Ovary (tissue), 9 donors: ENCODE measurements around the gene EFNB3. TPM values are rescaled to one million over a fixed set of nuclear protein-coding genes. Genes with fewer than 3 reads are reported as not detected.

Experiments used
- DNase-seq, 5 donors: peaks; one replicate each; pipeline ENCODE4 v3.0.0-alpha.2; 2019 to 2020
- H3K27ac ChIP-seq, 2 donors: fragments of 200-600 bp; one replicate each; pipeline versions ENCODE4 v1.5.1 to v1.8.0; 2019 to 2022
- H3K27me3 ChIP-seq: fragments of 200-600 bp; one replicate; pipeline ENCODE4 v1.8.0; 2022
- H3K36me3 ChIP-seq: fragments of 200-600 bp; sonication (generic); one replicate; pipeline ENCODE4 v1.5.1; 2019
- H3K4me1 ChIP-seq: one replicate; pipeline ENCODE4 v1.8.1; 2013; ENCODE audit warnings: mild to moderate bottlenecking, moderate library complexity; ENCODE audit not compliant: insufficient read depth
- H3K4me3 ChIP-seq: fragments of 200-600 bp; sonication (generic); one replicate; pipeline ENCODE4 v1.5.1; 2017
- H3K9me3 ChIP-seq, 2 donors: fragments of 200-600 bp in 1 of 2; sonication (generic) in 1 of 2; one replicate each; pipeline versions ENCODE4 v1.5.1 to v1.8.1; 2013 to 2019; ENCODE audit warnings: mild to moderate bottlenecking in 1 of 2, moderate library complexity in 1 of 2
- CTCF ChIP-seq, 3 donors: fragments of 450-650 bp in 2 of 3; fragments of 200-600 bp in 1 of 3; IDR thresholded peaks; one replicate each; pipeline versions ENCODE4 v1.5.1 to v1.8.0; 2016 to 2022; ENCODE audit warnings: antibody characterized with exemption in 3 of 3, mild to moderate bottlenecking in 1 of 3
- EP300 ChIP-seq: sonication (generic); formaldehyde crosslinking; IDR thresholded peaks from one replicate; pipeline ENCODE4 v1.6.1; 2017; ENCODE audit warnings: antibody characterized with exemption
- POLR2A ChIP-seq: fragments of 450-650 bp; IDR thresholded peaks from one replicate; pipeline ENCODE4 v1.6.1; 2017; ENCODE audit warnings: antibody characterized with exemption, mild to moderate bottlenecking, moderate library complexity
- WGBS, 3 donors: extraction: QIAGEN DNeasy Blood & Tissue Kit in 1 of 3; methylation state at CpG; one replicate each; pipeline versions ENCODE4 v1.1.5 to v1.1.7; 2013 to 2017; 5-methylcytosine and 5-hydroxymethylcytosine counted together
- intact Hi-C, 4 donors: fragments of 100-400 bp; cut with DNase I; formaldehyde crosslinking; loops; one replicate each; pipeline versions ENCODE4 v1.11.0 to v1.15.1; 2022 to 2023
- polyA plus RNA-seq, 2 donors: library from polyadenylated mRNA; stranded (reverse); fragments of 200-250 nt in 1 of 2; fragments of 350-450 nt in 1 of 2; fragmentation: Illumina TruSeq in 1 of 2; extraction: RNeasy Lipid Tissue Mini Kit (QIAGEN cat#74804) in 1 of 2; gene quantifications; one replicate each; pipeline ENCODE4 v1.2.3, GENCODE V29; 2013 to 2014
- total RNA-seq, 7 donors: library from RNA; depleted of rRNA in 2 of 7; stranded (reverse); fragments of >200 nt in 2 of 7; fragmentation: NEBNext Ultra II Directional in 3 of 7; extraction: Animal tissue kit (Norgen Biotek cat#: 25700) in 3 of 7; gene quantifications; one replicate each; pipeline versions ENCODE4 v1.1.0 to v1.2.4, GENCODE V29; 2016 to 2023
- donor health status: DM: no; HTN: no; CAD: no; lungs with moderate emphysema.
- donor health status: DM: no; HTN: no; CAD: no.
- donor health status: Bipolar disorder and iron deficiency.
- donor health status: DM: yes; HTN: yes; CAD: no.
- donor health status: DM: no; HTN: no; CAD: no.
- donor health status: DM: yes; HTN: yes; CAD: no.

Gene EFNB3
- total and polyA plus RNA-seq, 9 donors = 1.6 to 11.7 (median 3.8) TPM

- no peaks in the 10 kb centered on the region for H3K9me3 ChIP-seq
- intact Hi-C loops = no loop called here
- no peak overlapping the region for H3K27ac ChIP-seq
- no peaks in the 10 kb centered on the region for H3K27me3 ChIP-seq
- no peaks in the 10 kb centered on the region for H3K4me1 ChIP-seq
- TF ChIP-seq CTCF (IDR thresholded peaks at IDR 0.05) (no peak), POLR2A (no peak), EP300 (no peak)
- no peak overlapping the region for H3K4me3 ChIP-seq
- WGBS, 3 donors = 92 to 93% (median 93%) methylated on average over 10 of the region's 10 CpGs
- no peak for DNase-seq
- no peaks in the 10 kb centered on the region for H3K36me3 ChIP-seq
These were observed 9.4 kb upstream of the EFNB3 start for GRCh38 chr17:7695586-7695985.

GRCh38 chr17:7697828-7698588 lies 7.0 kb upstream of the EFNB3 start:
- H3K36me3 ChIP-seq = no peaks in the 10 kb centered on the region
- 96% methylated on average over 4 of the region's 4 CpGs for WGBS, 3 donors
- no peaks in the 10 kb centered on the region for H3K4me1 ChIP-seq
- intact Hi-C loops = no loop called here
- no peaks in the 10 kb centered on the region for H3K27me3 ChIP-seq
- H3K27ac ChIP-seq = no peak overlapping the region
- no peak for TF ChIP-seq EP300
- TF ChIP-seq POLR2A = no peak
- no peak for TF ChIP-seq CTCF (IDR thresholded peaks at IDR 0.05)
- DNase-seq = no peak
- H3K9me3 ChIP-seq = no peaks in the 10 kb centered on the region
- no peak overlapping the region for H3K4me3 ChIP-seq

- intact Hi-C loops = no loop called here
- no peaks in the 10 kb centered on the region for H3K36me3 ChIP-seq
- H3K27me3 ChIP-seq = no peaks in the 10 kb centered on the region
- no peak overlapping the region for H3K4me3 ChIP-seq
- WGBS, 3 donors = 91 to 94% (median 92%) methylated on average over 7 of the region's 7 CpGs
- H3K4me1 ChIP-seq = peaks cover 2% of the 10 kb centered on the region
- TF ChIP-seq POLR2A (no peak), EP300 (no peak), CTCF (IDR thresholded peaks at IDR 0.05) (no peak)
- no peaks in the 10 kb centered on the region for H3K9me3 ChIP-seq
- H3K27ac ChIP-seq = no peak overlapping the region
- no peak for DNase-seq
These were observed 4.5 kb upstream of the EFNB3 start for GRCh38 chr17:7700510-7700909.

GRCh38 chr17:7701681-7702080 lies 3.3 kb upstream of the EFNB3 start:
- TF ChIP-seq POLR2A = no peak
- no peak for TF ChIP-seq CTCF (IDR thresholded peaks at IDR 0.05)
- TF ChIP-seq EP300 = no peak
- H3K4me3 ChIP-seq = no peak overlapping the region
- intact Hi-C loops = no loop called here
- no peaks in the 10 kb centered on the region for H3K36me3 ChIP-seq
- H3K4me1 ChIP-seq = peaks cover 7% of the 10 kb centered on the region
- DNase-seq = no peak
- H3K27me3 ChIP-seq = no peaks in the 10 kb centered on the region
- H3K27ac ChIP-seq = no peak overlapping the region
- no peaks in the 10 kb centered on the region for H3K9me3 ChIP-seq
- WGBS, 3 donors = 91 to 96% (median 91%) methylated on average over 14 of the region's 14 CpGs
